GM19468 (cell line): Measurements from ENCODE around the gene PCBP3.
"Not testable (repeated sequence)": the region's sequence is repeated elsewhere in the genome, so short reads cannot be mapped to it uniquely, and the experiment has no call there.

ENCODE experiments used
- ATAC-seq: cut with Tn5 transposase; IDR thresholded peaks from one replicate; pipeline ENCODE4 v1.9.1; 2021; ENCODE audit warnings: mild to moderate bottlenecking, moderate library complexity, moderate number of reproducible peaks; ENCODE audit not compliant: unreplicated experiment; ENCODE audit errors: extremely low read depth

The PCBP3 gene

DNA sequence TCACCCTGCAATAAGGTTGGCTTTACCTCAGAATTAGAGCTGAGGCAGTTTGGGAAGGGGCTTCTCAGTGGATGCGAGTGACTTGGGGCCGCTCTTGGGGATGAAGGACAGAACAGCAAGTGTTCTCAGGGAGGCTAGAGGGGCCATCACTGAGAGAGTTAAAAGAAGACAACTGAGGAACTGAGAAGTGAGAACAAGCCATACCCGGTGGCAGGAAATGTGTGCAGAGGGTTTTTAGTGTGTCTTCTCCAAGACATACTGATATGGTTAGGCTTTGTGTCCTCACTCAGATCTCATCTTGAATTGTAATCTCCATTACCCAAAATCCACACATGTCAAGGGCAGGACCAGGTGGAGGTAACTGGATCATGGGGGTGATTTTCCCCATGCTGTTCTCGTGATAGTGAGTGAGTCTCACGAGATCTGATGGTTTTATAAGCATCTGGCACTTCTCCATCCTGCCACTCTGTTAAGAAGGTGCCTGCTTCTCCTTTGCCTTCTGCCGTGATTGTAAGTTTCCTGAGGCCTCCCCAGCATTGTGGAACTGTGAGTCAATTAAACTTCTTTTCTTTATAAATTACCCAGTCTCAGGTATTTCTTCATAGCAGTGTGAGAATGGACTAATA lies 75.8 kb downstream of the PCBP3 start:
- no peak for ATAC-seq

DNA sequence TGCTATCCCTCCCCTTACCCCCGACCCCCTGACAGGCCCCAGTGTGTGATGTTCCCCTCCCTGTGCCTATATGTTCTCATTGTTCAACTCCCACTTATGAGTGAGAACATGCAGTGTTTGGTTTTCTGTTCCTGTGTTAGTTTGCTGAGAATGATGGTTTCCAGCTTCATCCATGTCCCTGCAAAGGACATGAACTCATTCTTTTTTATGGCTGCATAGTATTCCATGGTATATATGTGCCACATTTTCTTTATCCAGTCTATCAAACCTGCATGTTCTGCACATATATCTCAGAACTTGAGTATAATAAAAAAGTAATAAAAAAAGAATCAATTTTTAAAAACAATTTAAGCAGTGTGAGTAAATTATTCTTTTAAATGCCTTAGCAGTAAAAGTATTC lies 76.7 kb downstream of the PCBP3 start:
- not testable (repeated sequence) for ATAC-seq

DNA sequence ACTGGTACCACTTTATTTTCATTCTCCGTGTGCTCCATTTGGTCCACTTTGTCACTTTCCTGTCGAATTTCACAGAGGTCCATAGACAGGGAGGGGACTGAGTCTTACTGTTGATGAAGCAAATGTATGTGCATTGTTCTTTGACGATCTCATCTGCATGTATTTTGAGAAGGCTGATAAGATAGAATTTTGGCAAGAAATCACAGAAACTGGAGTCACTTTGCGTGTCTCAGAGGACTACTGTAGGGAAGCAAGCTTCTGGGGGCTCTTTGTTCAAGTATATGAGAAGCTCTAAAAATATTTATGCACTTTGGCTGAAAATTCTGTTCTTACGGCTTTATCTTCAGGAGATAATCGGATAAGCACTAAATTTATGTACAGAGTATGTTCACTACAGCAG lies 78.1 kb downstream of the PCBP3 start:
- no peak for ATAC-seq

DNA sequence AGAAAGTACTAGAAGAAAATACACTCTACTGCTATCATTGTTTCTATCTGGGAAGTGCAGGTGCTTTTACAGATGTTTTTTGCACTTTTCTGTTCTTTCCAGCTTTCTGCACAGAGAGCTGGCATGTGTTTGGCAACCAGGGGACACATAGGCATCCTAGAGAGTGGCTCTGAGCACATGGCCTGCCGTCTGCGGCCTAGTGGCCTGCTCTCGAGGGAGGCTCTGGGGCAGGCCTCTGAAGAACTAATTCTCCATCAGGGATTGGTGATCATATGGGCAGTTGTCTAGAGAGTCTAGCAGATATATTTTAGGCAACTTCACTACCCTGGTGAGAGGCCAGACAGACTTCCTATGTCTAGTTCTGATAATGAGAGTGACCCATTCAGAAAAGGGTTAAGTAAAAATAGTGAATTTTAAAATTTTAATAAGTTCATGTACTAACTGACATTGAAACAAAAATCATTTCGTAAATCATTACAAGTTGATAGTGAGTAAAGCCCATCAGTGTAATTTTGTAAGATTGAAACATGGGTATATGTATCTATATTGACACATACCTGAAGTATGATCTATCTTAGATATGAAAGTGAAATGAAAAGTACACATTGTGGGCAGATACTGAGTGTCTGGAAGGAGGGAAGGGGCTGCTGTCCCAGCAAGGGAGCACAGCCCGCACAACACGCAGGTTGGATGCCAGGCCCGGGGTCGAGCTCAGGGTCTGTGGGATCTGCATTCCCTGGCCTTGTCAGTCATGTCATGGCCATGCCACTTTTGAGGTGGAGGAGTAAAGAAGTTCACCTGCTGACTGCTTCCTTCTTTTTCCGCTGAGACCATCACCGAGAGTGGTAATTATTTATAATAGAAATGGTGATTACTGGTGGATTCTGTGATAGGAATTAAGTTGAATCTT lies 79.8 kb downstream of the PCBP3 start:
- ATAC-seq: no peak

DNA sequence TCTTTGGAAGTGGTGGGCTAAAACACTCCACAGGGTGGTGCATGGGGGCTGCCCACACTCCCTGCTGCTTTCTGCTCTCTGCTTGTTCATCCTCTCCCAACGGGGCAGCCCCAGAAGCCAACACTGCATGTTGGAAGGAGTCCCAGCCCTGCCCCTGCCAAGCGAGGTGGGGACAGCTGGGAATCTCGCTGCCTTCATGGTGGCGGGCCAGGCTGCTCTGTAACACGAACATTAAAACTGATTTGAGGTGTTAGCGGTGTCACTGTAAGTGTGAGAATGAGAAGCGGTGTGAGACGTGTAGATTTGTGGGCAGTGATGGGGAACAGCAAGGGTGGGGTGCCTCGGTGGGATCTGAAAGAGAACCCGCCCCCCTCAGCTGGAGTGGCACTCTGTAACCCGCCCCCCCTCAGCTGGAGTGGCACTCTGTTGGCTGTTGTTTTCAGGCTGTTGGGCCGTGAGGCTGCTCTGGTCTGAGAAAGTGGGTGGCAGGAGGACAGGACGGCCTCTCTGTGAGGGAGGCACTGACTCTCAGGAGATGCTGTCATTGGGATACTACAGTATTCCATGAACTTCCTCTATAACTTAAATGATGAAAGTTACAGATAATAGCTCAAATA lies 80.9 kb downstream of the PCBP3 start:
- no peak for ATAC-seq

DNA sequence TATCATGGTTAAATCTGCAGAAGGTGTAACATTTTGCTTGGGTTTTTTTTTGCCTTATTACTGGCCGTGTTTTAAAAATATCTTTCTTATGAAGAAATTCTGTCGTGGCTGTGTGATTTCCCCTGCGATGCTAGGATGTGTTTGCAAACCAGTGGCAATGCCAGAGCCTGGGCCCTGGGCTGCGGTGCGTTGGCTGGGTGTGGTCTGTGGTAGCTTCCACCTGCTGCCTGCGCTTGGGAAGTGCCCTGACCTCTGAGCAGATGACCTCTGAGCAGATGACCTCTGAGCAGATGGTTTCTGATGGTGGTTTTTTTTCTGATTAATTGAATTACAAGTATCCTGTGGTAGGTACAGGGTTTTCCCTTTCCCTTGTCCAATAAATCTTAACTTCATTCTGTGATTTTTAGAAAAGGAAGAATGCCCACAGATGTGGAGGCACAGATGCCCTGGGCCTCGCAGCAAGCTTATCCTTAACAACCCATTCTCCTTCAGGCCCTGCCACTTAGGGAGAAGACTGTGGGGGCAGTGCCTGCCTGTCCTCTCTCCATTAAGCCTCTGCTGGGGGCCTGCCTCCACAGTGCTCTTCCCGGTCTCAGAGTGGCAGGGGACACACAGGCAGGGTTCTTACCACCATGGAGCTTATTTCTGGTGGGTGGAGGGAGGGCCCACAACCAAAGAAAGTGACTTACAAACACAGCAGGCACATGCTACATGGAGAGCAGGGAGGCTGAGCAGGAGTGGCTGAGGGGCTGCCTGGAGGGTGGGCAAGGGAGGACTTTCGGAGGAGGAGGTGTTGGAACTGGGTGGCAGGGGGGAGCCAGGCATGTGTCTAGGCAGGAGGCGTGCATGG lies 81.7 kb downstream of the PCBP3 start:
- no peak for ATAC-seq

DNA sequence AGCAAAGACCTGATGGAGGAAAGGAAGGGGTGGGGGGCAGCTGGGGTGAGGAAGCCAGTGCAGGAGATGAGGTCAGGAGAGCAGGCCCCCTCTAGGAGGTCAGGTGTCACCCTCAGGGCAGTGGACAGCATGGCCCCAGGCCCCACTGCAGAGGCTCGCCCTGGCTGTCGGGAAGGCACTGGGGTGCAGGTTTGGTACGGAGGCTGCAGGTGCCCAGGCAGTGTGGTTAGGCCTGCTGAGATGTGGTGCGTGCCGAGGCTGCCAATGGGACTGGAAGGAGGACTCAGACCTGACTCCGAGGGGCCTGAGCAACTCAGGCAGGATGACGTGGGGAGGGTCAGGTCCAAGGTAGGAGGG lies 82.3 kb downstream of the PCBP3 start:
- no peak for ATAC-seq

DNA sequence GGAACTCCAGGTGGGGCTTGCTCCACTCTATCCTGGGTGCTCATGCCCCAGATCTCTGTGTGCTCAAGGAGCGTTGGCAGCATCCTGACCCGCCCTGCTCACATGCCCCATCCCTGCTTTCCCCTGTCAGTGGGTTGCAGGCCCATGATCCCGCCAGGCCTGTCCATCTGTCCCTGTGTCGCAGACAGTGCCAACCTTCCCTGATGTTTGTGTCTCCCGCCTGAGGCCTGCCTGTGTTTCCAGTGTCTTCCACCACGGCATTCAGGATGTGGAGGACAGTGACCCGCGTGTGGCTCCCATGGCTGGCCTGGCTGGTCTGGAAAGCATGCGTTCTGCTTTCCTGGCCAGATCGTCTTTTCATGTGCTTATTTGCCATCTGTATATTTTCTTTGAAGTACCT lies 82.9 kb downstream of the PCBP3 start:
- ATAC-seq: no peak

DNA sequence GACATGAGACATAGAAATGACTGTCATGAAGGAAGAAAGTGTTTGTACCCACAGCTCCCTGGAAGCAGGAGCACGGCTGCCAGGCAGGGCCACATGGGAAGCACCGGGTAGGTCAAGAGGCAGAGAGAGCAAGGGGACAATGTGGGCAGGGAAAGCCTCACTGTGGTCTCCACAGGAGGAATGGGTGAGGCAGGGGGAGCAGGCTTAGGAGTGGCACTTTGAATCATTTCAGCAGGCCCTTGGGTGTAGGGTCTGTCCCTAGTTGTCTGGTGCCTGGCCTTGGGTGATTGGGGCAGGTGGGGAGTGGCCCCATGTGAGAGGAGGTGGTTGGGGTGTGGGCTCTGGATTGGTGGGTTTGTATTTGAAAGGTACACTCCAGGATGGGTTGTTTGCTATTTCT lies 83.9 kb downstream of the PCBP3 start:
- no peak for ATAC-seq

DNA sequence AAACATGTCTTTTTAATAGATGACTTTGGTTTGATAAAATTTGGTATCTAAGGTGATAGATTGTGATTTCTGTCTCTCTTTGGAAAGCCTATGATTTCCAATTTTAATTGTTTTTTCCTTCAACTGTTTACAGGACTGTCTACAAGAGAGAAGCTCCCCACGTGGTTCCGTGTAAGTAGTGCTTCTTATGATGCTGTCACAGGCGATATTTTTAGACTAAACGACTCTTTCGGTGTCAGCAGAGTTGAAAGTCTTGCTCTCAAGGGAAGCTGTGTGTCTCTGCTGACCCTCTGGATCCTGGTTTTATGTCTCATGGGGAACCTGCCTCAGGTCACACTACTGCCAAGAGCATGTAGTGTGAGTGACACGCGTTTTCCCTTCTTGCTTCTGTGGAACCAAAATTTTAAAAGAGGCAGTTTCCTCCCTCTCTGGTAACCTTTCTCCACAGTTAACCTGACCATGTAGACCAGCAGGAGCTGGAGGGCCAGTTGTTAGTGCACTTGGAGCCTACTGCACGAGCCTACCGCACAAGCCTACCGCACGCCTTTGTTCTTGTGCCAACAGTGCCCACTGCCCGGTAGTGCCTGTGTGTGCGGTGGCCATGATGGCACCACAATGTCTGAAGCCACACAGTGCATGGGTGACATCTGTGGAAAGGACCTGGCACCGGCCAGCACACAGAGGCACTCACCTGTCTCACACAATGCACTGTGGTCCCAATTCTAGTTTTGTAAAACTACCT lies 91.9 kb downstream of the PCBP3 start:
- ATAC-seq: no peak

DNA sequence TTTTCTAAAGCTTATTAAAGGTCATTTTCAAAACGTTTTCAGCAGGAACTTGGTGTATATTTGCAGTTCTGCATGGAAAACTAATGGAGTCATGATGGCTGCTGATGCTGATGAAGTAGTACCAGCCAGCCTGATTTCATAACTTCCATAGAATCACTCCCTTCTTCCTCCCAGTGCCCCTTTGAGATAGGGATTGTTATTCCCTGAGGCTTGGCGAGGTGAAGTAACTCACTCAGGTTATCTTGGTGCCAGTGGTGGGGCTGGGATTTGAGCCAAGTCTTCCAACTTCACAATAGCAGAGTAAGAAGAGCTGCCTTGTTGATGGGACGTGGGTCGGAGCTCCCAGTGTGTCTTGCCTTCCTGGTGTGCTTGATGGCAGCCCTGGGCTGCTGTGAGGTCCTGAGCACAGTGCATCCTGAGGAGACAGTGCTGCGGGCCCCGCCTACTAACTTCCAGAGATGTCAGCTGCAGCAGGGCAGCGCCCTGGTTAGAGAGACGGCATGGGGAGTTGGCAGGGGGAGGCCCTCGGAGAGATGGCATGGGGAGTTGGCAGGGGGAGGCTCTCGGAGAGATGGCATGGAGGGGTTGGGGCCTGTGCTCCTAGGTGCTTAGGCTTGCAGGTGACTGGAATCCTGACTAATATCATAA lies 92.6 kb downstream of the PCBP3 start:
- no peak for ATAC-seq

DNA sequence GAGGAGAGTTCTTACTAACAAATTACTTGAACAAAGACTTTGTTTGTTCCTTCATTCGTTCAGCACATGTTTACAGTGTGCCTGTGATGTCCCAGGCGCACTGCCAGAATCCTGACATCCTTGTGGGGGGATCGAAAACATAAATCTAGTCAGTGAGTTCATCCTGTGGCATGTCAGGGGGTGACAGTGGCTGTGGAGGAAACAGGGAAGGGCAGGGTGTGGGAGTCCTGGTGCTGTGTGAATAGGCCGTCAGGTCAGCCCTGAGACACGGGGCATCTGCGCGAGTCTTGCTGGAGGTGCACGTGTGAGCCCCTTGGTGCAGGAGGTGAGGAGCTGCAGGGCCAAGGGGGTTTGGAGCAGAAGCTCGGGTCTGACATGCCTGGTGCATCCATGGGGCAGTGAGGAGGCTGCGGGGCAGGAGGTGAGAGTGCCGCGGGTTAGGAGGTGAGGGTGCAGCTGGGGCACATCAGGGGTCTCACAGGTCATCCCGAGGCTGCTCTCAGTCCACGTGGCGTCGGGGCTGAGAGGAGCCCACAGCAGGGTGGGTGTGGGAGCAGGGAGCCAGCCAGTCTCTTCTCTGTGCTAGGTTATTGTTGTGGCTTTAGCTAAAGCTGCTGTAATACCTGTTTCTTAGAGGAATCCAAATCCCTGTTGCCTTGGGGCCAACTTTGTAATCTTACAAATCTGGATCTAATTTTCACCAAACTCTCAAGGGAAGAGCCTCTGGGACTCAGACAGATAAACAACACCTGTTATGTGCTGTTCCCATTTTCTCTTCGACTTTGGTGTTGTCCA lies 93.4 kb downstream of the PCBP3 start:
- no peak for ATAC-seq

DNA sequence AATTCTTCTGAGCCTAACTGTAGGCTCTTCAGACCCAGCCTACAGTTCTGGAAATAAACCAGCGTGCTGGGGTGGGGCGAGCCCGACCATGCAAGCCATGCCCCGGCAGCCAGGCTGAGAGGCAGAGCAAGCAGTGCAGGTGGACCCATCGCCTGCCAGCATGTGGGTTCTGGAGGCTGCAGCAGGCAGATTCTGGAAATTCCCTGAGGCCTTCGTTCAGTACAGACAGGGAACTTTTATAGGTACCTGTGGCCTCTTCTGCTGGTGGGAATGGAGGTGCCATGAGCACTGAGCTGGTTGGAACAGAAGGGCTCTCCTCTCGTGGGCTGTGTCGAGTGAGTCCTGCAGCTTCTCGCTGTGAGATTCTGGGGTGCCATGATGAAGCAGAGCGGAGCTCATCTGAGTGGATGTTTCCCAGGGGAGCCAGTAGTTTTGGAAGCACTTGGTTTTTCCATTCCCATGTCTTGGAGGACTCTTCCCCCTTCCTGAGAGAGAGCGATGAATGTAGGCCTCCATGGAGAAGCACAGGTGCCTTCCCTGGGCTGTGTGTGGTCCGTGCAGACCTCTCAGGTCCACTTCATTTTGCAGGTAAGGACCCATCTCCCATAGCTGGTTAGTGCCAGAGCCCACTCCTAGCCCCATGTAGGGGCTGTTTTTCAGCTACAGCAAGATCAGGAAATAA lies 94.1 kb downstream of the PCBP3 start:
- ATAC-seq: no peak

DNA sequence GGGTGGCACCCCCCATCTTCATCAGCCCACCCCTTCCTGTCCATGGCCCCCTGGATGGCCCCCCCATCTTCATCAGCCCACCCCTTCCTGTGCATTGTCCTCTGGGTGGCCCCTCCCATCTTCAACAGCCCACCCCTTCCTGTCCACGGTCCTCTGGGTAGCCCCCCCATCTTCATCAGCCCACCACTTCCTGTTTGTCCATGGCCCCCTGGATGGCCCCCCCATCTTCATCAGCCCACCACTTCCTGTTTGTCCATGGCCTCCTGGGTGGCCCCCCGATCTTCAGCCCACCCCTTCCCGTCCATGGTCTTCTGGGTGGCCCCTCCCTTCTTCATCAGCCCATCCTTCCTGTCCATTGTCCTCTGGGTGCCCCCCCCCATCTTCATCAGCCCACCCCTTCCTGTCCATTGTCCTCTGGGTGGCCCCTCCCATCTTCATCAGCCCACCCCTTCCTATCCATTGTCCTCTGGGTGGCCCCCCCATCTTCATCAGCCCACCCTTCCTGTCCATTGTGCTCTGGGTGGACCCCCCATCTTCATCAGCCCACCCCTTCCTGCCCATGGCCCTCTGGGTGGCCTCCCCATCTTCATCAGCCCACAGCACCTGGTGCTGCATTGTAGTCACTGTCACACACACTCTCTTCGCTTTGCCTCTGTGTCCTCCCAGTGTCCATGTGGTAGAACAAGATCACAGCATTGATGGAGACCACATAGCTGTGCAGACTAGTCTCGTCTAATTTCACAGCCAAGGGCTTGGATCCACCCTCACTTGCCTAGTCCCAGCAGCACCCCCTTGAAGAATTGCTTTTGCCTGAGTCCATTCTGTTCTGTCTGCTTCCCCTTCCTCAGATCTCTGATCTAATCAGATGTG lies 95.9 kb downstream of the PCBP3 start:
- ATAC-seq: no peak

DNA sequence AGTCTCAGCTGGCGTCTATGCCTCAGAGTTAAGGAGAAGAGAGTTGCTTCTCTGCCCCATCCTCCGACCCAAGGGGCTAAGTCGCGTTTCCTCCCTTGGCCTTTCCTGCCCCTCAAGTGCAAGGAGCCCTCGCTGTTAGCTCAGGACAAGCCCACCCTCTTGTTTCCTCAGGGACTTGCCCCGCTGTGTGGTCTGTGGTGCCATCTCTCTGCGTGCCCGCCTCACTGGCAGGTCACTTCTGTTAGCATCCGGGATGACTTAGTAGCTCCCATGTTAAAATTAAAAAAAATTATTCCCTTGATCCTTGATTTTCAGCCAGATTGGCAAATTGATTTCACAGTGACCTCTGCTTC lies 96.5 kb downstream of the PCBP3 start:
- ATAC-seq: no peak

DNA sequence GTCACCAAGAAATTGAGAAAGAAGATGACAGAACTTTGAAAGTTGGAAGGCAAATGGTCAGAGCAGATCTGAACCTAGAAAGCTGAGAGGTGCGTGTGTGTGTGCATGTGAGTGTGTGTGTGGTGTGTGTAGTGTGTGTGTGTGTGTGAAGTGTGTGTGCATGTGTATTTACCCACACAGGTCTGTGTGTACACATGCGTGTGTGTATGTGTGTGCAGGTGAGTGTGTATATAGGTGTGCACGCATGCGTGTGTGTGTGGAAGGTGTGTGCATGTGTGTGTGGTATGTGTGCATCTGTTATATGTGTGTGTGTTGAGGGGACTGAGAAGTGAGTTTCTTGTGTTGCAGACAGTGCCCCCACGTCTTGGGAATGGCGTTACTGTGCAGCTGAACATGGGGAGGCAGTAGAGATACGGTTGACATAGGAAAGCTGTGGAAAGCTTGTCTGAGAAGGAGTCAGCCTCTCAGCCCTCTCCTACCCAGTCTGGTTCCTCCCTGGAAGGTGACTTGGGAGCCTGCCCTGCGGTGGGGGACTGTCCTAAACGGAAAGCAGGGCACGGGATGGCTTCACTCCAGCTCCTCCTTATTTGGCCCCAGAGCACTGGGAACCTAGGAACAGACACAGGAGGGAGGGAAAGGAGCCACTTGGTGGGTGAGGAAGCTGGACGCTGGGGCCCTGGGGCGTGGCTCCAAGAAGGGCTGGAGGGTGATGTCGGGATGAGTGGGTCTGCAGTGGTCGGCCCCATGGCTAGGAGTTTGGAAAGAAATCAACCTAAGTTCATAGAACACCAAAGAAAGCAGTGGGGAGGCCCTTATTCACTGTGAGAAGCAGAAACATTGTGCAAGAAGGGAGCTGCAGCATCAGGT lies 97.2 kb downstream of the PCBP3 start:
- no peak for ATAC-seq
